Measurements from ENCODE around the gene MIAT. TPM values are rescaled to one million over a fixed set of nuclear protein-coding genes. Genes with fewer than 3 reads are reported as not detected.

Gene MIAT
- total RNA-seq, 1 donor from 2014 or later: 1.1 TPM

- ATAC-seq: no peak
Measured at GRCh38 chr22:26632422-26633155, 24.8 kb upstream of the MIAT start.

DNA sequence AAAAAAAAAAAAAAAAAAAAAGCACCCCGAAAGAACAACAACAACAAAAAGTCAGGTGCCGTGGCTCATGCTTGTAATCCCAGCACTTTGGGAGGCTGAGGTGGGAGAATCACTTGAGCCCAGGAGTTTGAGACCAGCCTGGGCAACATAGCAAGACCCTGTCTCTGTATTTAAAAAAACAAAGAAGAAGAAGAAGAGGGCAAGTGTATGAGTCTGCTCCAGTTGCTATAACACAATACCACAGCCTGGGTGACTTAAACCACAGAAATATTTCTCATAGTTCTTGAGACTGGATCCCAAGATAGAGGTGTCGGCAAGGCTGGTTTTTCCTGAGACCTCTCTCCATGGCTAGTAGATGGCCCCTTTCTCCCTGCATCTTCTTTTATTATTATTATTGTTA lies 23.2 kb upstream of the MIAT start:
- no peak for ATAC-seq

GRCh38 chr22:26635117-26635516 lies 22.3 kb upstream of the MIAT start:
- no peak for ATAC-seq

DNA sequence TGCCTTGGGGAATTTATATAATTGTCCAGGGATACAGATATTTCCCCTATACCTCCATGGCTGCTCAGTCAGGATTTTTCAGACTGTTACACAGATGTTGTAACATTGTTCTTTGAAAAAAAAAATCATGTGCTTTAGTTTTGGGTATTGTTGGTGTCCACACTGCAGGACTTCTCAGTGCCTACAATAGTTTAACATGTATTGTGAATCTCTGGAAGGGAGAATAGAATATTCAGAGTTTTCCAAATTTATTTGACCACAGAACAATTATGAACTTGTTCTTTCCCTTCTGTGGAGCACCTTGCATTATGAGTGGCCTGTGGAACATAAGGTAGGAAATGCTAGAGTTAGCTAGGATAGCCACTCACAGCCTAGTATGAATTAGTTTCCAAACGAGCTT lies 21.1 kb upstream of the MIAT start:
- ATAC-seq: no peak

DNA sequence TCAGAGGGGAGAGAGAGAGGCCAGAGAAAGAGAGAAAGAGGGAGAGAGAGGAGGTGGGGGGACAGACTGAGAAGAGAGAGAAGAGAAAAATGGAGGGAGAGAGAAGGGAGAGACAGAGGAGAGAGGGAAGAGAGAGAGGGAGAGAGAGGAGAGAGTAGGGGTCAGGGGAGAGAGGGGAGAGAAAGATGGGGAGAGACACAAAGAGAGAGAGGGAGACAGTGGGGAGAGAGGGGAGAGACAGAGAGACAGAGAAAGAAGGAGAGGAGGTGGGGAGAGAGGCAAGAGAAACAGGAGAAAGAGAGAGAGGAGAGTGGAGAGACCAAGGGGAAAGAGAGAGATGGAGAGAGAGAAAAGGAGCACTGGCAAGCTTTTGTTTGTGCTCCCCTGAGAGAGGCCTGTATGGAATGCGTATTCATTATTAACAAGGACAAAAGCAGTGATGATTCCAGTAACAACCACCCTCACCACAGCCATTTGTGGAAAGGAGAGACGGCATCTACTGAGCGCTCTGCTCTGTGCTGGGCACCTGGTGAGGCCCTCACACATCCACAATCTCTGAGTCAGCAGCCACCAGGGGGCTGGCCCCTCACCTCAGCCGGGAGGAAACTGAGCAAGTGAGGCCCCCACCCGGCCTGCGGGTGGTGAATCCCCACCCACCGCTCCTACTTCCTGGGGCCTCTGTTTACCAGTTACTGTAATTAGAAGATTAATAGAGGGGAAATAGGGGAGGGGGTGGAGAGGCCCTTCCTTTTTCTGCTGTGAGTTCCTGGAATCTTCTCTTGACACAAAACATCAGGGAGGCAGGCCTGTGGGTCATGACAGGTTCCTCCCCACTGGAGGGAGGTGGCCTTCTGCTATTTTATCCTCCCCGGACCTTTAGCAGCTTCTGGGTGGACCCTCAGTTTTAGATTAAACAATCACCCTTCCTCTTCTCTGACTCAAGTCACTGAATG lies 14.6 kb upstream of the MIAT start:
- no peak for ATAC-seq

DNA sequence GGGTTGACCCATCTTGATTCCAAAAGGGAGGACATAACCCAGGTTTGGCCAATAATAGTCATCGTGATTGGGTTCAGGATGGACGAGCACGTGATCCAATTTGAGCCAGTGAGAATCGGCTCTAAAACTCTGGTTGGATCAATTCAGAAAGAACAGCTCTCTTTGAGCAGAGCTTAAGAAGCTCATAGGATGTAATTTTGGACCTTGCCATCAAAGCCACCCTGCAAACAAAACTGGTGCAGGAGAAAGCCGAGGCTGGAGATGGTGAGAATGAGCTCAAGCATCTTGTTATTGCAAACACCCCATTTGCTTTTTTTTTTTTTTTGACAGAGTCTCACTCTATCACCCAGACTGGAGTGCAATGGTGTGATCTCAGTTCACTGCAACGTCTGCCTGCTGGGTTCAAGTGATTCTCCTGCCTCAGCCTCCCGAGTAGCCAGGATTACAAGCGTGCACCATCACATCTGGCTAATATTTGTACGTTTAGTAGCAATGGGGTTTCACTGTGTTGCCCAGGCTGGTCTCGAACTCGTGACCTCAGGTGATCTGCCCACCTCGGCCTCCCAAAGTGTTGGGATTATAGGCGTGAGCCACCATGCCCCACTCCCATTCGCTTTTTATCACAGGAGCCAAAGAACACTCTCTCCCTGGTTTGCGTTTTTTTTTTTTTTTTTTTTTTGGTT lies 13.8 kb upstream of the MIAT start:
- no peak for ATAC-seq

GRCh38 chr22:26646158-26646557 lies 11.2 kb upstream of the MIAT start:
- no peak for ATAC-seq

DNA sequence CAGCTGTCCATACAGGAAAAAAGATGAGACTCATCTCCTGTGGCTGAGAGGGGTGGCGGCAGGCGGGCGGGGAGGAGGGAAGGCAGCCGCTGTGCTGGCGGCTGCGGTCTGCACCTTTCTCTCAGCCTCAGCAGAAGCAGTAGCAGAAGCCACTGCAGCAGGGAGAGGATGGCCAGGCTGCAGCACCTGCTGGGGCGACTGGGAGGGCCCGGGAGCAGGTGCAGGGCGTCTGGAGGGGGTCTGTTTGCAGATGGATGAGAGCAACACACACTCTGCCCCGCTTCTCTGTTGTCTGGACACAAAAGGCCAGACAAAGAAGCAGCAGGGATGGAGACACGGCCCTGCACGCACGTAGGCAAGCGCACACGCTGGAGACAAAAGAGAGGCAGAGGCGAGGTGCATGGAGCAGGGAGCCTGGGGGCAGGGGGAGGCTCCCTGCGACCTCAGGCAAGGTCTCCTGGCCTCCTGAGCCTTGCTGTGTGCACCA lies 9.3 kb upstream of the MIAT start:
- no peak for ATAC-seq

DNA sequence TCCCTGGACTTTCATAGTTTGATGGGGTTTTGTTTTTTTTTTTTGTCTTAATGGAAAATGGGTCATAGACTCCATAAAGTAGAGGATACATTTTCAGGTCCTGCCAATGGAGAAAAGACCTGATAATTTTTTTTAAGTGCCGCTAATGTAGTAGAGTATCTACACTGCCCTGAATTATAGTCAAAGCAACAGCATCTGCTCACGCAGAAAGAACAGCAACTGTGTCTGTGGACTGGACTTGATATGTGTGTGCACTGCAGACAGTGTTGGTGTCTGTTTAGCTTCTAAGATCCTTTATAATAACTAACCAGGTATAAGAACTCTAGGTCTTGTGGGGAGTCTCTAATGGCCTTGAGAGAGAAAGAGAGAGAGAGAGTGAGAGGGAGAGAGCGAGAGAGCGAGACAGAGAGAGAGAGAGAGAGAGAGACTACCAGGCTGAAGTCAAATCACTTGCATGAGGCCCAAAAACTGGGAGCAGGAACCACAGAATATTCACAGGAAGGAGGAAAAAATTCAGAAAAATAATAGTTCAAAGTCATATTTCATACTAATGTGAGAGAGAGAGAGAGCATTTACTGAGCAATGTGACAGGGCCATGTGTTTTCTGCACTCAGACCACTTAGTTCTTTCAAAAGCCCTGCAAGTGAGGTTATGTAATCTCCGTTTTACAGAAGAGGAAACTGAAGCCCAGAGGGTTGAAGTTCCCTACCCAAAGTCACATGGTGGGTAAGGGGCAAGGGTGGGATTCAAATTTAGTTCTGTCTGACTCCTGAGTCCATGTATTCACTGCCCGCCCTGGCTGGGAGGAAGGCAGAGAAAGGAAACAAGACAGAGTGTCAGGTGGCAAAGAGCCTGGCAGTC lies 8.6 kb upstream of the MIAT start:
- no peak for ATAC-seq

DNA sequence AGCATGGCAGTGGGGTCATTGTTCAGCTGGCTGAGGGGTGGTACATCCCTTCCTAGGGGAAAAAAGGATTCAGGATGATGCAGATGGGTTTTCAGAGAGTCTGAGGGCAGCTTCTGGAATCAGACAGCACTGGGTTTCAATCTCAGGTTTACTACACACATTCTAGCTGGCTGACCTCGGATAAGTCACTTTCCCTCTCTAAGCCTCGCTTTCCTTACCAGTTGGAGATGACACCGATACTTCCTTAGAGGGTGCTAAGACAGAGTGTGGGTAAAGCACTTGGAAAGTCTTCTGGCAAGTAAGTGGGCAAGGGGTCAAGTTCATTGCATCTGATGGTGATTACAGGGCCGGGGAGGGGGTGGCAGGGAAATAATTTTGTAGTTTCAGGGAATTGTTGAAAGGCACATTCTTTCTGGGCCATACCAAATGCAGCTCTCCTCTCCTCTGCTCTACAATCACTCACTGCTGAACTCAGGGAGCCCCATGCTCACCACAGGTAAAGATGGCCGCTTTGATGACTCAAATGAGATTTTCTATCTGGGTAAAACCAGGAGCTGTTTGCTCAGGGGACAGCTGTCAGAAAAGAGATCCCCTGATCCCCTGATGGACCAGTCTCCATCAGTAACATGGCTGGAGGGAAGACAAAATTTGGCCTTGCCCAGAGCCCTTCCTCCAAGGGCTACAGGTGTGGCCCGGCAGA lies 6.5 kb upstream of the MIAT start:
- no peak for ATAC-seq

DNA sequence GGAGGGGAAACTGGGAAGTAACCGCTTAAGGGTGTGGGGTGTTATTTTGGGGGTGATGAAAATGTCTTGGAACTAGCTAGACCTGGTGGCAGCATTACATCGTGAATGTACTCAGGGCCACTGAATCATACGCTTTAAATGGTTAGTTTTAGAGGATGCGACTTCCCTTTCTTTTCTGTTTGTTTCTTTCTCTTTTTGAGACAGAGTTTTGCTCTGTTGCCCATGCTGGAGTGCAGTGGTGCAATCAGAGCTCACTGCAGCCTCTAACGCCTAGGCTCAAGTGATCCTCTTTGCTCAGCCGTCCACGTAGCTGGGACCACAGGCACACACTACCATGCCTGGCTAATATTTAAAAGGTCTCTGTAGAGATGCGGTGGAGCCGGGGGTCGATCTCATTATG lies 5.6 kb upstream of the MIAT start:
- ATAC-seq: no peak

DNA sequence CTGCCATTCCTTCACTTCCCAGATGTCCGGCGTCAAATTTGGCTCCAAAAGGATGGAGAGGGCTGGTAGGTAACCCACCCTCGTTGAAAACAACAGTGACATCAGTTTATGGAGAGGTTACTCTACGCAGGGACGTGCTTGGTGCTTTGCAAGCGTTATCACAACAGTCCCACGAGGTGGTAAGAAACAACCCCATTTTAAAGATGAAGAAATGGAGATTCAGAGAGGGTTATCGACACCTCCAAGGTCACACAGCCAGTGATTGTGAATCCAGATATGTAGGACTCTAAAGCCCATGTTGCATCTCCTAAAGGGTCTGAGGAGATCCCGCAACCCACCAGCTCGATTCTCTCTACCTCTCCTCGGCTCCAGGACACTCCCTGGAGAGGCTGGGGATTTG lies 773 bp downstream of the MIAT start:
- ATAC-seq: no peak

DNA sequence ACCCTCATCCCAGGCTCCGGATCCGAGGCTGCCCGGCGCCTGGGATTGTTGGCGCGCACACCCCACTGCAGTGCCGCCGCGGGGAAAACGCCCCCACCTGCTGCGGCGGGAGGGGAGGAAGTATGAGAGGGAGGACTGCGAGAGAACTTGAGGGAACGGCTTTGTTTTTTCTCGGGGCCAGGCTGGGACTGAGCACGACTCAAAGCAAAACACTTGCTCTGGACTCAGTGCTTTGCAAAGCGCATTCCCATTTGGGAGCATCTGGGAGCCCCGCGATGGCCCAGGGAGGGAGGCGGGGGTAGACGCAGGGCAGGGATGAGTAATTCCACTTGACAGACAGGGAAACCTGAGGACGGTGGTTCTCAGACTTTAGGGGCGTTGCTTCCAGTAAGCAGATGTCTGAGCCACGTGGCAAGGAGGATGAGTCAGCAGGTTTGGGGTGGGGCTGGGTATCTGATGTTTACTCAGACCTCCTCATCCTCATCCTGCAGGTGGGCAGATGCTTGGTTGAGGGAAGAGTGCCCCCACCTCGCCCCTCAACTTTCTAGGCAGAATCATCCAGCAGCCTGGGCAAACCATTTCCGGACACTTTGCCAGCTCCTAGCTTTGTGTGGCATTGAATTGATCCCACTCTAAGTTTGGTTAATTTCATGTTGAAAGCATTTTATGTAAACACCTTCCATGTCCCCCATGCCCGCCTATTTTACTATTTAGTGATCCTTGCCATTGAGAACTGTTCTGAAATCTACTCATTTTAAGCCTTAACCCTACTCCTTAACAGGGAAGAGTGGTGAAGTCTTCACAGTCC lies 1.5 kb downstream of the MIAT start:
- peak; percentile 81 for ATAC-seq

GRCh38 chr22:26660356-26660755 lies 3.0 kb downstream of the MIAT start:
- no peak for ATAC-seq

DNA sequence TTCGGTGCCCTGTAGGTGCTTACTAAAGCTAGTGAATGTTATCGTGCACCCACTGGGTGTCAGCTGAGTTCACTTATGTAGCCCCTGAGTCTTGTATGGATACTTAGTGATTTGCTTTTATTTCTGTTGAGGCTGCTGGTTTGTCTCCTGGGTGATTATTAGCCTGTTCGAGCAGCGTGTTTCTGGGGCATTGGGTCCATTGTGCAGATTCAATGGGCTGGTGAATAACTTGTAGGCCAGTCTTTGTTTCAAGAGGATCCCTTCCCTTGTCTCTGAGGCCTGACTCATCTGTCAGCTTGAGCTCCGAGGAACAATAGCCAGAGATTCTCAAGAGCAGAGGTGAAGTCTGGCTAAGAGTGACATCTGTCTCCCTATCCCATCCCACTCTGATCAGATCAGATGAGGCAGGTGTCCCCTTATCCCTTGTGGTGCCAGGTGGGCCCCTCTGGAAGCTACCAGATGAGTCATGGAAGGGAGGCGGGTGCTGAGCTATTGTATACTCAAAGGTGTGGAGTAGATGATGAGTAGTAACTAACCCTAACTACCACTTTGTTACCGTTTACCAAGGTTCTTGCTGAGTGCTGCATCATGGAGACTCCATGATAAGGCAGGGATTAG lies 3.7 kb downstream of the MIAT start:
- peak; percentile 25 for ATAC-seq

DNA sequence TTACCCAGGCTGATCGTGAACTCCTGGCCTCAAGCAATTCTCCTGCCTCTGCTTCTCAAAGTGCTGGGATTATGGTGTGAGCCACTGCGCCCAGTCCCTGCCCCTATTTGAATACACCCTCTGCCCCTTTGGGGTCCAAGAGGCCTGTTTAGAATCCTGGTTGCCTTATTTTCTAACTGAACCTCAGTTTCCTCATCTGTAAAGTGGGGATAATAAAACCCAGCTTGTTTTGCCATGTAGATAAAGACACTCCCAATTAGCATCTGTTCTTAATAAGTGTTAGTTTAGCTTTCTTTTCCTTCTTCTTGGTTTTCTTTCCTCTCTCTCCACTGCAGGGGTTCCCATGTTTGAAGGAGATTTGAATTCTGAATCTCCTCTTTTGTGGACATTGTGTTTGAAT lies 4.8 kb downstream of the MIAT start:
- ATAC-seq: no peak

- no peak for ATAC-seq
Measured at GRCh38 chr22:26663374-26663923, 6.1 kb downstream of the MIAT start.

GRCh38 chr22:26665813-26666231 lies 8.4 kb downstream of the MIAT start:
- no peak for ATAC-seq

DNA sequence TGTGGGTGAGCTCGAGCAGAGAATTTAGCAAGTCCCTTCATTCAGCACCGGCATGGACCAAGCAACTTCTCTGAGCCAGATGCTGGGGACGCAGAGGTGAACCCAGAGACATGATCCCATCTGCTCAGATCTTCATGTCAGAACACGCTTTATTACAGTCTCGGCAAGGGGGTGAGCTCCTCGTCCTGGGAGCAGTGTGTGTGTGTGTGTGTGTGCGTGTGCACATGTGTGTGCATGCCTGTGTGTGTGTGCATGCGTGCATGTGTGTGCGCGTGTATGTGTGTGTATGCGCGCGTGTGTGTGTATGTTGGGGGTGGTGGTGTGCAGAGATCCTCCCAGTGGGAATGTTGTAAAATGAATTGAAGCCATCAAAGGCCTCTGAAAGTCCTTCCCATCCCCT lies 9.8 kb downstream of the MIAT start:
- no peak for ATAC-seq

- no peak for ATAC-seq
Measured at GRCh38 chr22:26669060-26669481, 11.7 kb downstream of the MIAT start.
